ENCODE data around the gene PLEKHA7.
A peak's percentile ranks its signal among the peaks of the same experiment; 100 is the strongest.
"Not testable (repeated sequence)": the region's sequence is repeated elsewhere in the genome, so short reads cannot be mapped to it uniquely, and the experiment has no call there.

PLEKHA7 gene

GRCh38 chr11:16935518-16936302 lies 78.5 kb downstream of the PLEKHA7 start:
- DNase-seq, result peak in 1 of 2 donors; percentile 28

- DNase-seq, result no peak
These were observed 80.2 kb downstream of the PLEKHA7 start for GRCh38 chr11:16933756-16934603.

- no peak for DNase-seq
These were observed 80.9 kb downstream of the PLEKHA7 start for GRCh38 chr11:16933291-16933690.

GRCh38 chr11:16928044-16928443 lies 86.2 kb downstream of the PLEKHA7 start:
- no peak for DNase-seq

- DNase-seq, result no peak
These were observed 87.2 kb downstream of the PLEKHA7 start for GRCh38 chr11:16926883-16927626.

GRCh38 chr11:16925561-16926065 lies 88.6 kb downstream of the PLEKHA7 start:
- peak in 1 of 2 donors; percentile 40 for DNase-seq

- peak in 1 of 2 donors; percentile 17 for DNase-seq
These were observed 89.2 kb downstream of the PLEKHA7 start for GRCh38 chr11:16924826-16925560.

GRCh38 chr11:16924462-16924825 lies 89.8 kb downstream of the PLEKHA7 start:
- DNase-seq, result peak in 1 of 2 donors; percentile 21

GRCh38 chr11:16923987-16924386 lies 90.2 kb downstream of the PLEKHA7 start:
- no peak for DNase-seq

GRCh38 chr11:16921668-16922067 lies 92.5 kb downstream of the PLEKHA7 start:
- DNase-seq, result no peak

GRCh38 chr11:16921019-16921418 lies 93.2 kb downstream of the PLEKHA7 start:
- DNase-seq, result no peak

GRCh38 chr11:16920559-16920958 lies 93.7 kb downstream of the PLEKHA7 start:
- no peak for DNase-seq

GRCh38 chr11:16918543-16919182 lies 95.6 kb downstream of the PLEKHA7 start:
- not testable (repeated sequence) for DNase-seq

GRCh38 chr11:16917941-16918340 lies 96.3 kb downstream of the PLEKHA7 start:
- no peak for DNase-seq

GRCh38 chr11:16912692-16913111 lies 101.5 kb downstream of the PLEKHA7 start:
- DNase-seq, result no peak

GRCh38 chr11:16911658-16912057 lies 102.6 kb downstream of the PLEKHA7 start:
- DNase-seq, result peak in 1 of 2 donors; percentile 7

- no peak for DNase-seq
These were observed 103.0 kb downstream of the PLEKHA7 start for GRCh38 chr11:16911186-16911585.

- DNase-seq, result peak in 1 of 2 donors; percentile 7
These were observed 104.7 kb downstream of the PLEKHA7 start for GRCh38 chr11:16909359-16910035.

- no peak for DNase-seq
These were observed 108.8 kb downstream of the PLEKHA7 start for GRCh38 chr11:16905375-16905774.

- DNase-seq, result not testable (repeated sequence)
These were observed 109.5 kb downstream of the PLEKHA7 start for GRCh38 chr11:16904761-16905160.

GRCh38 chr11:16902781-16903378 lies 111.3 kb downstream of the PLEKHA7 start:
- no peak for DNase-seq
